Stimulated activated CD8-positive, alpha-beta memory T cell treated with anti-CD3 and anti-CD28 coated beads, Interleukin-4, amount 100 ng/mL, for 24 hours (primary cell): ENCODE measurements around the gene SPPL3.

ENCODE experiments used
- DNase-seq: peaks from one replicate; pipeline ENCODE4 v3.0.0-alpha.2; 2020; ENCODE audit warnings: low read depth

SPPL3 gene

DNA sequence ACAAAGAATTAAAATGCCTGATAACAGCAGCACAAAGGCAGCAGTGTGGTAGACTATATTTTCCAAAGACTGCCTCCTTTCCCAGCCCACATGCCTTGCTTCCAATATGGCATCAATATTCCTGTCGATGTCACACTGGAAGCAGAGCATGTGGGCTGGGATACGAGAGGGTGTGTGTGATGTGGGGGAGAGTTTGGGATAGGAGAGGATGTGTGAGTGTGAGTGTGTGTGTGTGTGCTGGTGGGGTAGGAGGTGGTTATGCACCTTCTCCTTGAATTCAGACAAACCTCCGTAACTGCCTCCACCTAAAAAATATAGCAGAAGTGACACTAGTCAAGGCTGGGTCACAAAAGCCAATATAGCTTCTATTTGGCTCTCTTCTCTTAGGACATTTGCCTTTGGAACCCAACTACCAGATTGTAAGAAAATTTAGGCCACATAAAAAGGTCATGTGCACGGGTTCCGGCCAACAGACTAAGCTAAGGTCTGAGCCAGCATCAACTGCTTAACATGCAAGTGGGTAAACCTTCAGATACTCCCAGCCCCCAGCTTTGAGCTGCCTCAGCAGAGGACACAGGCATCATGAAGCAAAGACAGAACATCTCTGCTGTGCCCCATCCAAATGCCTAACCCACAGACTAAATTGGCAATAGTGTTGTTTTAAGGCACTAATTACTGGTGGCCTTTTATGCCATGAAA, 29.5 kb downstream of the SPPL3 start:
- no peak for DNase-seq

GRCh38 chr12:120873226-120873625, 30.9 kb downstream of the SPPL3 start:
- DNase-seq: no peak

DNA sequence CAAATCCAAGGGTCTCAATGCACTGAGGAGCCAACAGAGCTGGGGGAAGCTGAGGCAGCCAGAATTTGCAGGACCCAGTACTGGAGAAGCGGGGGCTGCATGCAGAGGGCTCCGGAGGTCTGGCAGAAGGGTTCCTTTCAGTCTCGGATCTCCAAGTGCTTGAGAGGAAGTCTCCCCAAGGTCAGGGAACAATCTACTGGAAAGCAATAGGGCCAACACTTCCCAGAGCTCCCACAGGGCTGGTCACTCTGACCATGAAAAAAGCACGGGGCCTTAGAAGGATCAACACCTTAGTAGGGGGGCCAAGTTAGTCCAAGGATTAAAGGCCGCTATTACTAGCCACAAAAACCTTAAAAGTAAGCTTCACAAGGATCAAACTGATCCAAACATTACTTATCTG, 31.7 kb downstream of the SPPL3 start:
- DNase-seq: no peak

DNA sequence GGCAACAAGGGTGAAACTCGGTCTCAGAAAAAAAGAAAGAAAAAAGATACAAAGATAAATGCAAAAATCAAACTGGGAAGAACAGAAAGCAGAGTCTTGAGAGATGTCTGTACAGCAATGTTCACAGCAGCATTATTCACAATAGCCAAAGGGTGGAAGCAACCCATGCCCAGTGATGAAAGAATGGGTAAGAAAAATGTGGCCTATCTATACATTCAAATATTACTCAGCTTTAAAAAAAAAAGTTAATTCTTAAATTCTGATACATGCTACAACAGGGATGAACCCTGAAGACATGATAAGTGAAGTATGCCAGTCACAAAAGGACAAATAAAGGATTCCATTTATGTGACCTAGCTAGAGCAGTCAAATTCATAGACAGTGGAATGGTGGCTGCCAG, 33.7 kb downstream of the SPPL3 start:
- no peak for DNase-seq

GRCh38 chr12:120869376-120869775, 34.8 kb downstream of the SPPL3 start:
- no peak for DNase-seq

DNA sequence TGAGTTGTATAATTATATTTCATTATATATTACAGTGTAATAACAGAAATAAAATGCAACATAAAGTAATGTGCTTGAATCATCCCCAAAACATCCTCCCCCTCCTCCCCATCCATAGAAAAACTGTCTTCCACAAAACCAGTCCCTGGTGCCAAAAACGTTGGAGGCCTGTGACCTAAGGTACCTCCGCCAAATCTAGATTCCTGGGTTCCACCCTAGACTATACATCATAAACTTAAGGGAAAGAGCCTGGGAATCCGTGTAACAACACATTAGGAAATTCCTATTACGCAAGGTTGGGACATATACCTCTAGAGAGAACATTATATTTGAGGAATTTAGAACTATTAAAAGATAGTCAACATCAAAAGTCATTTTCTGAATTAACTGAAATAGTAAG, 38.0 kb downstream of the SPPL3 start:
- no peak for DNase-seq

DNA sequence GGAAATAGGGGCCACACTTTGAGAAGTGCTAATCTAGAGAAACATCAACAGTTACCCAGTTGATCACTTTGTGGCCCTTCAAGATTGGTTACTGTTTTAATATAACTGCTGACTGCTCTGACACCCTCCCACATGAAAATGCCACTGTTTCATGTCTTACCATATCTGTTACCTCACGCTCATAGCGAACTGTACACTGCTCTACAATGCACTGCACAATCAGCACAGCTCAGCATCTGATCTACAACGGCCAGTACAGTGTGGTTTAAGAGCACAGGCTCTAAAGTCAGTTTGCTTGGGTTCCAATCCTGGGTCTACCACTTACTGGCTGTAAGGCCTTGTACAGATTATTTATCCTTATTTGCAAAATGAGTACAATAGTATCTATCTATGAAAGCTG, 39.1 kb downstream of the SPPL3 start:
- DNase-seq: no peak

GRCh38 chr12:120862664-120863063, 41.5 kb downstream of the SPPL3 start:
- no peak for DNase-seq

GRCh38 chr12:120861074-120861795, 42.9 kb downstream of the SPPL3 start:
- no peak for DNase-seq

DNA sequence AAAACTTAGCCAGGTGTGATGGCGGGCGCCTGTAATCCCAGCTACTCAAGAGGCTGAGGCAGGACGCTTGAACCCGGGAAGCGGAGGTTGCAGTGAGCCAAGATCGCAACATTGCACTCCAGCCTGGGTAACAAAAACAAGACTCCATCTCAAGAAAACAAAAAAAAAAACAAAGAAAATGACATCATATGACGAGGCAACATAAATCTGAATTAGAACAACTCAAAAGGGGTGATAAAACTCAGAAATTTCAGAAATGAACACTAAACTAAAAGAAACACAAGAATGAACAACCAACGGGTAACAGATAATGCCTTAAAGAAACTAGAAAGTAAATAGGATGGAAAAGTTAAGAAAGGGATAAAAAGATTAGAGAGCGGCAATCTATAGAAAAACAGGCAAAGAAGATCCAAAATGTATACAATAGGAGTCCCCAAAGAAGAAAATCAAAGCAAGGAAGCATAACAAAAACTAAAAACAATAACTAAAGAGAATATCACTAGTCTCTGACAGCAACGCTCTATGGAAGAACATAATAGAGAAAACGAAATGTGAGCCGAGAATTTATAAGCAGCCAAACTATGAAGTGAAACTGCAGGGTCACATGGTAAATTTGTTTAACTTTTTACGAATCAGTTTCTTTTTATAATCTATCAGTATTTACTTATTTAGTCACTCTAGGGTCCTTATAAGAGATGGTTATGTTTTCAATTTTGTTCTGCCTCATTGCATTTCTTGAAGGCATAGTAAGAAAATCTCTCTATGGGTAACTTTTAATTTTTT, 45.7 kb downstream of the SPPL3 start:
- no peak for DNase-seq

DNA sequence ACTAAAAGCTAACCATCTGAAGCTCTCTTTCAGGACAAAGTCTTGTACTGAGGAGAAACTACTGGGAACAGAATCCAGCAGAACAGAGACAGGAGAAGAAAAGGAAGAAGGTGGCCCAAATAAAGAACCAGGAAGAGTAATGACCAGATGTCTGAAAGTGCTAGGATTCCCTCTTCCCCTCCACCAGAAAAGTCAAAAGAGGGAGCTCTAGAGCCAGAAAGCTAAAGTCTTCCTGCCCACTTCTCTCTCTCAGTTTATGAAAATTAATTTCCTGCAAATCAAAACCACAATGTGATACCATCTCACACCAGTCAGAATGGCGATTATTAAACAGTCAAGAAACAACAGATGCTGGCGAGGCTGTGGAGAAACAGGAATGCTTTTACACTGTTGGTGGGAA, 47.2 kb downstream of the SPPL3 start:
- DNase-seq: no peak

DNA sequence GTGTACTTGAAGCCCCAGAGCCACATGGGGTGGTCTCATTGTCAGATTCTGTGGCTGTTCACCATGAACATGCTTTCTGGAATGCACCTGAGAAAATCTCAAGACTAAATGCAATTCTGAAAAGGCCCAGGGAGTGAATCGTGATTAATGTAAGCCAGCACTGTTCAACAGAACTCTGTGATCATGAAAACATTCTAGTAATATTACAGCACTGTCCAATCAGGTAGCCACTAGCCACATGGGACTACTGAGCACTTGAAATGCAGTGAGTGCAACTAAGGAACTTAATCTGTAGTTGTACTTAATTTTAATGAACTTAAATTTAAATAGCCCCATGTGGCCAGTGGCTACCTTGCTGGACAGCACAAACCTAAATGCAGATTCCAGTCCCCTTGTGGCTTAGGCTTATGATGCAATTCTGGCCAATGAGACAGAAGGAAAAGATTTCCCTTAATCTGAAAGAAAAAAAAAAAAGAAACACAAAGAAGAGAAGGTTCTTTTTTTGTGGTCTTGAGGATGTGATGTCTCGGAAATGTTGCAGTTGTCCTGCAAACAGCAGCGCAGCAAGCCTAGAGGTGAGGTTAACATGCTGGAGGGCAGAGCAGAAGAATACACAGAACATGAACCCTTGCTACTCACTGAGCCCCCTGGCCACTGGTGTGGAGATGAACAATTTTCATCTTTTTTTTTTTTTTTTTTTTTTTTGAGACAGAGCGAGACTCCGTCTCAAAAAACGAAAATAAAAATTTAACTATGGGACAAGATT, 48.2 kb downstream of the SPPL3 start:
- no peak for DNase-seq

DNA sequence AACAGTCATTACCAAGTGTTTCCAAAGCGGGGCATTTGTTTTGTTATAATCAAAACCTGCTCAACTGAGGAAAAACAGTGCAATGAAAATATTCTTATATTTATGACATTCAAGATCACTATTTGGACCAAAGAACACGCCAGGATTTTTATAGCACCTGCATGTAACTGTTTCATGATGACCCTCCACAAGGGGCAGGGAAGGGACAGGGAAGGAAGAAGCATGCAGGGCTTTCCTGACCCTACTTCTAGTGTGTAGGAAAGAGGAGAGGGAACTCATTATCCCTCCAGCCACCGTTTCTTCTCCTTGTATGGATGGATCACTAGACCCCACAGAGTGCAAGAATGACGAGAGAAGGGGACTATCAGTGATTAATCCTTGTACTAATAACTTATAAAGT, 49.4 kb downstream of the SPPL3 start:
- DNase-seq: no peak

- DNase-seq: no peak
Observed at GRCh38 chr12:120853188-120853587, 51.0 kb downstream of the SPPL3 start.

DNA sequence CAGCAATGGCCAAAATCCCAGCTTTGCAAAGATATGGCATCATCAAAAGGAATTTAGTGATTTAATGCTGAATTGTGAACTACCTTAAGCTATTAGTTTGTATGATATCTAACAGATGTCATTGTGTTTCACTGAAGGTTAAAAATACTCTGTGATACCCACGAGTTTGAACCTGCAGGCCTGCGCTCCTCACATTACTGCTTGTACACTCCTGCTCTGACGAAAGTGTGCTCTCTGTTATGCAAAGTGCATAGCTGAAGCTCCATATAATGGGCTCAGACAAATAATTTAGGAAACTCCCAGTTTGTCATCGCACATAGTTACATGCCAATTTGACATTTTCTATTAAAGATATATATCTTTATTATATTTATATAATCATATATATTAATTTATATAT, 52.2 kb downstream of the SPPL3 start:
- DNase-seq: no peak

DNA sequence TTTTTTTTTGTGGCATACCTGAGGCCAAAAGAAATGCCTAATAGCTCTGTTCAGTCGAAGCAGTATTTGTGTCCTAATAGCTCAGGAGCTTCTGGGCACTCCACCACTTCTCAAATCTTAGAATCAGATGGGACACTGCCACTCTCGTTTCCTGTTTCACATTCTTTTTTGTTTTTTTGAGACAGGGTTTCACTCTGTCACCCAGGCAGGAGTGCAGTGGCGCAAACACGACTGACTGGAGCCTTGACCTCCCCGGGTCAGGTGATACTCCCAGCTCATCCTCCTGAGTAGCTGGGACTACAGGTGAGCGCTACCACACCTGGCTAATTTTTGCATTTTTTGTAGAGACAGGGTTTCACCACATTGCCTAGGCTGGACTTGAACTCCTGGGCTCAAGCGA, 52.7 kb downstream of the SPPL3 start:
- no peak for DNase-seq

GRCh38 chr12:120849765-120850164, 54.4 kb downstream of the SPPL3 start:
- no peak for DNase-seq

- no peak for DNase-seq
Observed at GRCh38 chr12:120847814-120848213, 56.3 kb downstream of the SPPL3 start.

GRCh38 chr12:120847392-120847791, 56.8 kb downstream of the SPPL3 start:
- no peak for DNase-seq

DNA sequence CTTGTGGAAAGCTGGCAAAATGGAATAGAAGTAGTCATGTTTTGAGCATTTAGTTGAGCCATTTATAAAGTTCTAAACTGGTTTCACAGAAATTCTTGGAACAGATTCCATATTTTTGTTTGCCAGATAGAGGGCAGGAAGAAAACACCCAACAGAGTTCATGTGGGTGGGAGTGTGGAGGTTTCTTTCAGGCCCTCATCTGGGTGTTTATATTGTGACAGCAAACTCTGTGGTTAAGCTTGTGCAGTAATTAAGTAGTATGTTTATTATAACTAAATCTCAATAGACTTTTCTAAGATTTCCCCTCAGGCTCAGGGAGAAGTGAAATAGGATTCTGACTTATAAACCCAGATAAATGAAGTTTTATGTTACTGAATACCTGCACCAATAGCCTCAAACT, 57.4 kb downstream of the SPPL3 start:
- no peak for DNase-seq

- no peak for DNase-seq
Observed at GRCh38 chr12:120845696-120846095, 58.5 kb downstream of the SPPL3 start.

GRCh38 chr12:120844768-120845449, 59.2 kb downstream of the SPPL3 start:
- DNase-seq: no peak
